Measurements from ENCODE around the gene PPARD.
"Not testable (repeated sequence)": the region's sequence is repeated elsewhere in the genome, so short reads cannot be mapped to it uniquely, and the experiment has no call there.

The PPARD gene

DNA sequence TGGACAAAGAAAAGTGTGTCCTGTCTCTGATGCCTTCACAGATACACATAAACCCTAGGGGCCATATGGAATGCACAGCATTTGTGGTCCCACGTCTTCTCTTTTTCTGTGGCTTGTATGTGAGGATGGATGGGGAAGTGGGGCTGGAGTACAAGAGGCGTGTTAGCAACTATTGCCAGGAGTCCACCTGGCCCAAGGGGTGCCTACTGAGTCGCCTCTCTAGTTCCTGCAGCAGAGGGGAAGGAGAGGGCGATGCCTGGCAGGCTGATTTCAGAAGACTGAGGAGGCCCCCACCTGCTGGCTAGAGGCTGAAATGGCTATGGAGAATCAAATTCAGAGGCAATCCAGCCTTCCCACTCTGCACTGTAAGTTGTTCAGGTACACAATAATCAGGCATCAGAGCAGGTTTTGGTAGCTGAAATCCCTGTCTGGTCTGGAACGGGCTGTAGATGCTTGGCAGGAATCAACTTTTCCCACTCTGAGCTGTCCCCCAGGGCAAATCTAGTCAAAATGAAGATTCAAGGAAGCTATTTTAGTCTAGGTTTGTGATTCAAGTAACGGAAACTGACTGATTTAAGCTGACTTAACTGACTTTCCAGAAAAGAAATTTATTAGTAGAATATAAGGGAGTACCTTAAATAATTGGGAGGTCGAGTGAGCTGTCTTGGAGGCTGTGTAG is 14.9 kb upstream of the PPARD start:
- H3K36me3 ChIP-seq (ENCODE audit: insufficient read depth, low read length), result no peaks in the 10 kb centered on the region
- H3K4me1 ChIP-seq (ENCODE audit: insufficient read depth, low read length), result no peaks in the 10 kb centered on the region
- no peaks in the 10 kb centered on the region for H3K9me3 ChIP-seq (ENCODE audit: control insufficient read depth, insufficient read depth, low read length)
- no peak overlapping the region for H3K9ac ChIP-seq (ENCODE audit: low read depth, low read length)

DNA sequence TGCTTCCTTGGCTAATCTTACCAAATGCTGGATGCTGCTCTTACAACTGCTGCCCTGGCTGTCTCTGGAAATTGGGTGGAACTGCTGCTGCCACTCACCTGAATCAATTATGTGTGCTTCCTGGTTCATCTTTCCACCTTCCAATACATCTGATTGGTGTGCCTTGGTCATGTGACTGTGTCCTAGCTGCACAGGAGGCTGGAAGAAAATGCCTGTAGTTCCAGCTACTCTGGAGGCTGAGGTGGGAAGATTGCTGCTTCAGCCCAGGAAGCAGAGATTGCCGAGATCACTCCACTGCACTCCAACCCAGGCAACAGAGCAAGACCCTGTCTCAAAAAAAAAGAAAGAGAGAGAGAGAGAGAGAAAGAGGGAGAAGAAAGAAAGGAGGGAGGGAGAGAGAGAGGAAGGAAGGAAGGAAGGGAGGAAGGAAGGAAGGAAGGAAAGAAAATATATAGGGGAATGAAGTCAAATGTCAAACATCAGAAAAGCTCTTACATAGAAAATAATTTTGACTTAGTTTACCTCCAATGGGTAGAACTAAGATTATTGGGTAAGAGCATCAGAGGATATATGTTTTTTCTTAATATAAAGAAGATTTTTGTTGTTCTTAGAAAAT is 14.1 kb upstream of the PPARD start:
- Histone ChIP-seq H3K4me1 (ENCODE audit: insufficient read depth, low read length) (no peaks in the 10 kb centered on the region), H3K36me3 (ENCODE audit: insufficient read depth, low read length) (no peaks in the 10 kb centered on the region), H3K9me3 (ENCODE audit: control insufficient read depth, insufficient read depth, low read length) (no peaks in the 10 kb centered on the region), H3K9ac (ENCODE audit: low read depth, low read length) (no peak overlapping the region)

DNA sequence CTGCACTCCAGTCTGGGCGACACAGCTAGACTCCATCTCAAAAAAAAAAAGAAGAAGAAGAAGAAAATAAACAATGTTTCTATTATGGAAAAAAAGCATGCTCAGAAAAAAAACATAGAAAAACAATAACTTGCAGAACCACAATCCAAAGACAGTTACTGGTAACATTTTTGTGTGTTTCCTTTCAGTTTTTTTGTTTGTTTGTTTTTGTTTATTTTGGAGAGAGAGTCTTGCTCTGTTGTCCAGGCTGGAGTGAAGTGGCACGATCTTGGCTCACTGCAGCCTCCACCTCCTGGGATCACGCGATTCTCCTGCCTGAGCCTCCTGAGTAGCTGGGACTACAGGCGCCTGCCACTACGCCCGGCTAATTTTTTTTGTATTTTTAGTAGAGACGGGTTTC is 13.4 kb upstream of the PPARD start:
- H3K4me1 ChIP-seq (ENCODE audit: insufficient read depth, low read length); H3K36me3 ChIP-seq (ENCODE audit: insufficient read depth, low read length); H3K9ac ChIP-seq (ENCODE audit: low read depth, low read length); H3K9me3 ChIP-seq (ENCODE audit: control insufficient read depth, insufficient read depth, low read length): not testable (repeated sequence)

DNA sequence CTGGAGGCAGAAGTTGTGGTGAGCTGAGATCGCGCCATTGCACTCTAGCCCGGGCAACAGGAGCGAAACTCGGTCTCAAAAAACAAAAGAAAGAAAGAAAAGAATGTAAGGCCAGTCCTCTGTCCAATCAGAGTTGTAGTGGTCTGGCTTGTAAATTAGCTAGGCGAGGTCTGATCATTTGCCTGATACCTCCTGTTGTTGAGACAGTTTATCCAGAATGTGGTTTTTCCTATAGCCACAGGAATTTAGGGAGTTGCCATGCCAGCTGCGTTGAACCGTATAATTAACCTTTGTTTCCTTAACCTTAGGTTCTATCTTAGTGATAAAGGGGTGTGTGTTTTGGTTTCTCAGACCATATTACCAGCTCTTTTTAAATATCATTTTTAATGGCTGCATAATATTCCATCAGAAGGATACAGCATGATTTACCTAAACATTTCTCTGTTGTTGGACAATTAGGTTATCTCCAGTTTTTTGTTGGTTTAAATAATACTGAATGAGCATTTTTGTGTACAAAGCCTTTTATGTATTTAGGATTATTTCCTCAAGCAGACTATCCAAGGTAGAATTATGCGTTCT is 11.7 kb upstream of the PPARD start:
- Histone ChIP-seq H3K9ac (ENCODE audit: low read depth, low read length) (no peak overlapping the region), H3K36me3 (ENCODE audit: insufficient read depth, low read length) (no peaks in the 10 kb centered on the region), H3K9me3 (ENCODE audit: control insufficient read depth, insufficient read depth, low read length) (no peaks in the 10 kb centered on the region), H3K4me1 (ENCODE audit: insufficient read depth, low read length) (no peaks in the 10 kb centered on the region)

DNA sequence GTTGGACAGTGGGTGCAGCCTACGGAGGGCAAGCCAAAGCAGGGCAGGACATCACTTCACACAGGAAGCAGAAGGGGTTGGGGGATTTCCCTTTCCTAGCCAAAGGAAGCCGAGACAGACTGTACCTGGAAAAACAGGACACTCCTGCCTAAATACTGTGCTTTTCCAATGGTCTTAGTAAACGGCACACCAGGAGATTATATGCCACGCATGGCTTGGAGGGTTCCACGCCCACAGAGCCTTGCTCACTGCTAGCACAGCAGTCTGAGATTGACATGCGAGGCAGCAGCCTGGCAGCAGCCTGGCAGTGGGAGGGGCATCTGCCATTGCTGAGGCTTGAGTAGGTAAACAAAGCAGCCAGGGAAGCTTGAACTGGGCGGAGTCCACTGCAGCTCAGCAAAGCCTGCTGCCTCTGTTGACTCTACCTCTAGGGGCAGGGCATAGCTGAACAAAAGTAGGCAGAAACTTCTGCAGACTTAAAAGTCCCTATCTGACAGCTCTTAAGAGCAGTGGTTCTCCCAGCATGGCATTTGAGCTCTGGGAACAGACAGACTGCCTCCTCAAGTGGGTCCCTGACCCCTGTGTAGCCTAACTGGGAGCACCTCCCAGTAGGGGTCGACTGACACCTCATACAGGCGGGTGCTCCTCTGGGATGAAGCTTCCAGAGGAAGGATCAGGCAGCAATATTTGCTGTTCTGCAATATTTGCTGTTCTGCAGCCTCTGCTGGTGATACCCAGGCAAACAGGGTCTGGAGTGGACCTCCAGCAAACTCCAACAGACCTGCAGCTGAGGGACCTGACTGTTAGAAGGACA is 10.1 kb upstream of the PPARD start:
- not testable (repeated sequence) for H3K4me1 ChIP-seq (ENCODE audit: insufficient read depth, low read length); H3K9ac ChIP-seq (ENCODE audit: low read depth, low read length); H3K36me3 ChIP-seq (ENCODE audit: insufficient read depth, low read length); H3K9me3 ChIP-seq (ENCODE audit: control insufficient read depth, insufficient read depth, low read length)

DNA sequence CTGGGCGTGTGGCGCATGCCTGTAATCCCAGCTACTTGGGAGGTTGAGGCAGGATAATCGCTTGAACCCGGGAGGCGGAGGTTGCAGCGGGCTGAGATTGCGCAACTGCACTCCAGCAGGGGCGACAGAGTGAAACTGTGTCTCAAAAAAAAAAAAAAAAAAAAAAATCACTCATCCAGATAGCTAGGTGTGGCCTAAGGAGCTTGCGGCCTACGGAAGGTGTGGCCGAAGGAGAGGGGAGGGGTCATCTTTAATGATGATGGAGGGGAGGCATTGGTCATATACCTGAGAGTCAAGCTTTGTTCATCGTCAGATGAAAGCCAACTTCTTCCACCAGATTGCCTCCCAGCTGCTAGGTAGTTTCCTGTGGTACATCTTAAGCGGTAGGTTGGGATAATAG is 801 bp upstream of the PPARD start:
- no peaks in the 10 kb centered on the region for H3K36me3 ChIP-seq (ENCODE audit: insufficient read depth, low read length)
- no peaks in the 10 kb centered on the region for H3K9me3 ChIP-seq (ENCODE audit: control insufficient read depth, insufficient read depth, low read length)
- no peak overlapping the region for H3K9ac ChIP-seq (ENCODE audit: low read depth, low read length)
- peaks cover 5% of the 10 kb centered on the region; the same call in 1 of the 2 replicates for H3K4me1 ChIP-seq (ENCODE audit: insufficient read depth, low read length)

DNA sequence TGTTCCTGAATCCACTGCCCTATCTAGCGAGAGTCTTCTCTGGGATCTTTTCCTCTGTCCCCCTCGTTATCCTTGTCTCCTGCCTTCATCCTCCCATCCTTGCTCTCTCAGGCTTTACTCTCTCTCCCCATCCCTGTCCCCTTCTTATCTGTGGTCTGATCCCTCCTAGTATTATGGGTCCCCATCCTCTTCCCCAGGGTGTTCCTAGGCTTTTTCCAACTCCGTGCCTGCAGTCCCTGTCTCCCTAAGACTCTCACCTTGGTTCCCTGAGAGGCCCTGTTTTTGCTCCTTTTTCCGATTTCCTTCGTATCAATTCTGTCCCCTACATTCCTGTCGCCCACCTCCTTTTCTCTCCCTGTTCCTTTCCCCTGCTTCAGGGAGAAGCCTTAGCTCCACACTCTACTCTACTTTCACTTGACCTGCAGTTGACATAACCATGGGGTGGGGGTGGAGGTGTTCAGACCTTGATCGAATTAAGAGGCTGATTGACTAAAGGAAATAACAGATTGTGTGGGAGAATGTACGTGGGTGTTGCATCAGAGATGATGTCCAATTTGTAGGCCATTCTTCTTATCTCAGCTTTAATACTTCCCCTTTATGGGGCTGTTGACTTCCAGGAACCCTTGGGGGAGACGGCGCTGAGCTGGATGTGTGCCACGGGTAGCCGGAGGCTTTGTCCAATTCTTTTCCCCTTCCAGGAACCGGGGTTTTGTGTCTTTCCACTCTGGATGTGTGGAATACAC is 905 bp downstream of the PPARD start:
- Histone ChIP-seq H3K9me3 (ENCODE audit: control insufficient read depth, insufficient read depth, low read length) (no peaks in the 10 kb centered on the region), H3K4me1 (ENCODE audit: insufficient read depth, low read length) (peaks cover 5% of the 10 kb centered on the region; the same call in 1 of the 2 replicates), H3K9ac (ENCODE audit: low read depth, low read length) (peak overlapping the region; percentile 68), H3K36me3 (ENCODE audit: insufficient read depth, low read length) (no peaks in the 10 kb centered on the region)

DNA sequence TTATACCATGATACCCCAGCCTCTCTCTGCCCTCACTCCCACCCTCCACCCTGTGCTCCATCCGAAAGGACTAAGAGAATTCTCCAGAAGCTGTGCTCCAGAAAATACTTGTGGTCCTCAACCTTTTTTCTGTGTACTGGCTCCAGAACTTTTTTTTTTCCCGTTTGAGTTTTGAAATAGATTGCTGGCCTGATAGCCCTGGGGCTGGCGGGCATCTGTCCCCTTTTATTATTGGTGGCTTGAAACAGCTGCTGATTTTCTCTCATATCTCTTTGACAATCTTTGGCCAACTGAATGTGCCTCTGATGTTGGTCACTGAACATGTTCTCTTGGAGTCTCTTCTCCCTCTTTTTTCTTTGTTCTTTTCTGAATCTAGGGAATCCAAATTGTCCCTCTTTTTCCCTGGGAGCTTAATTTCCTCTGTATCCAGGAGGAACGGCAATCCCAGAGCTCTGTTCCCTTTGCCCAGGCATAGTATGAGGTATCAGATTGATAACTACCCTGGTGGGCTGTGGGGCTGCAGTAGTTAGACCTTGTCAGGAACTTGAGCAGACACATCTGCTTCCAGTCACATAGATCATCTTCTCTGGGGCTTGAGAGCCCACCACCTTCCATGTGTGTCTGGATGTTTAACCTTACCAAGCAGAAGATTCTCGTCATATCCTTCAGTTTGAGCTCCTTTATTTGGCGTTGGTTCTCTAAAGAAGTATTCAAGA is 1.6 kb downstream of the PPARD start:
- H3K36me3 ChIP-seq (ENCODE audit: insufficient read depth, low read length), result no peaks in the 10 kb centered on the region
- H3K4me1 ChIP-seq (ENCODE audit: insufficient read depth, low read length), result peaks cover 5% of the 10 kb centered on the region; the same call in 1 of the 2 replicates
- H3K9ac ChIP-seq (ENCODE audit: low read depth, low read length), result no peak overlapping the region; the same call in 1 of the 2 replicates
- H3K9me3 ChIP-seq (ENCODE audit: control insufficient read depth, insufficient read depth, low read length), result no peaks in the 10 kb centered on the region

DNA sequence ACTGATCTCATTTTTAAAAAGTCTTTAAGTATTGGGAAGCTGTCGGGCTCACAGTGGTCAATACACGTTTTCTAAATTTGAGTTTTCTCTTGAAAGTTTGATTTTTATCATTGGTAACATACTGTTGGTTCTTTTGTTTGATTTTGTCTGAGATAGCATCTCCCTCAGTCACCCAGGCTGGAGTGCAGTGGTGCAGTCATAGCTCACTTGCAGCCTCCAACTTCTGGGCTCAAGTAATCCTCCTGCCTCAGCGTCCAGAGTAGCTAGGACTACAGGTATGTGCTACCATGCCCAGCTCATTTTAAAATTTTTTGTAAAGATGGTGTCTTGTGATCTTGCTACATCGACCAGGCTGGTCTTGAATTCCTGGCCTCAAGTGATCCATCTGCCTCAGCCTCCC is 9.1 kb downstream of the PPARD start:
- Histone ChIP-seq H3K36me3 (ENCODE audit: insufficient read depth, low read length) (no peaks in the 10 kb centered on the region; the same call in 1 of the 2 replicates), H3K4me1 (ENCODE audit: insufficient read depth, low read length) (no peaks in the 10 kb centered on the region)

DNA sequence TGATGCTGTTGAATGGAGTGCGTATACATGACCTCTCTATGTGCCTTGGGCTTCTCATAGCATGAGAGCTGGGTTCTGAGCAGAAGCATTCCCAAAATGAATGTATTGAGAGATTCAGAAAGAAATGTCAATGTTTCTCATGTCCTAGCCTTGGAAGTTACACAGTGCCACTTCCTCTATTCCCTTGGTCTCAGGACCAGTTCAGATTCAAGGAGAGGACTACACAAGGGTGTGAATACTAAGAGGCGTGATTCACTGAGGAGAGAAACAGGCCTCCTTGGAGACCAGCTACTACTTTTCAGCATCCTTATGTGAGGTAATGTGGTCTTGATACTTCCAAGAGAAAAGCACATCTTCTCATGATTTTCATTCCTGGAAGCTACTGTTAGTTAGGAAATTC is 10.4 kb downstream of the PPARD start:
- H3K9me3 ChIP-seq (ENCODE audit: control insufficient read depth, insufficient read depth, low read length), result no peaks in the 10 kb centered on the region
- no peak overlapping the region for H3K9ac ChIP-seq (ENCODE audit: low read depth, low read length)
- H3K4me1 ChIP-seq (ENCODE audit: insufficient read depth, low read length), result no peaks in the 10 kb centered on the region
- H3K36me3 ChIP-seq (ENCODE audit: insufficient read depth, low read length), result no peaks in the 10 kb centered on the region; the same call in 1 of the 2 replicates

More for the DNA sequence above, 9.1 kb downstream of the PPARD start:
- H3K9me3 ChIP-seq (ENCODE audit: control insufficient read depth, insufficient read depth, low read length), result no peaks in the 10 kb centered on the region
- H3K9ac ChIP-seq (ENCODE audit: low read depth, low read length), result no peak overlapping the region

DNA sequence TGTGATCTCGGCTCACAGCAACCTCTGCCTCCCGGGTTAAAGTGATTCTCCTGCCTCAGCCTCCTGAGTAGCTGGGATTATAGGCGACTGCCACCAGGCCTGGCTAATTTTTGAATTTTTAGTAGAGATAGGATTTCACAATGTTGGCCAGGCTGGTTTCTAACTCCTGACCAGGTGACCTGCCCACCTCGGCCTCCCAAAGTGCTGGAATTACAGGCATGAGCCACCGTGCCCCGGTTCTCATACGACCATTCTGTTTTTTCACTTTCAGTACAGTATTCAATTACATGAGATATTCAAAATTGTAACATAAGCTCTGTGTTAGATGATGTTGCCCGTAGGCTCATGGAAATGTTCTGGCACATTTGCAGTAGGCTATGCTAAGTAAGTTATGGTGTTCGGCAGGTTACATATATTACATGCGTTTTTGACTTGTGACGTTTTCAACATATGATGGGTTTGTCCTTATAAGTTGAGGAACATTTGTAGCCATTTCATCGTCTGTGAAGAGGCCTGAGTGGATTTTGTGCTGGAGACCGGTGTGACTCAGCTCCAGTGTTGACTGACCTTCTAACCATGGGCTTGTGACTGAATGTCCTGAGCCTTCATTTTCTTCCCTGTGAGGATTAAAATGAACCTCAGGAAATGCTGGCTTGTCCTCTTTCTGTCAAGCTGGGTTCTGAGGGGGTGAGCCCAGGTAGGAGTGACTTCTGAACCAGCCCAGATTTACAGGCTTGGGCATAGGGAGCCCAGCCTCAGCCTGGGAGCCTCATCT is 12.2 kb downstream of the PPARD start:
- Histone ChIP-seq H3K9ac (ENCODE audit: low read depth, low read length) (no peak overlapping the region), H3K36me3 (ENCODE audit: insufficient read depth, low read length) (no peaks in the 10 kb centered on the region), H3K9me3 (ENCODE audit: control insufficient read depth, insufficient read depth, low read length) (no peaks in the 10 kb centered on the region), H3K4me1 (ENCODE audit: insufficient read depth, low read length) (no peaks in the 10 kb centered on the region)

DNA sequence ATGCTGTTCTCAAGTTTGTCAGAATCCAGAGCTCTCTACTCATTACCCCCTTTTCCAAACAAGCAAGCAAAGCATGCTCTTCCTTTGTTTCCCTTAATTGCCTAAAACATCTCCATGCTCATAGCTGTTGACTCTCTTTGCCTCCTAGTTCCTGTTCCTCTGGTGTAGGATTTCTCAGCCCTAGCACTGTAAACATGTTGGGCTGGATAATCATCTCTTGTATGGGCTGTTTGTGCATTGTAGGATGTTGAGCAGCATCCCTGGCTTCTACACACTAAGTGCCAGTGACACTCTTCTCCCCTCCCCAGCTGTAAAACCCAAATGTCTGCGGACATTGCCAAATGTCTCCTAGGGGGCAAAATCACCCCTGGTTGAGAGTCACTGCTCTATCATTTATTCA is 14.0 kb downstream of the PPARD start:
- Histone ChIP-seq H3K36me3 (ENCODE audit: insufficient read depth, low read length) (no peaks in the 10 kb centered on the region), H3K9ac (ENCODE audit: low read depth, low read length) (no peak overlapping the region), H3K9me3 (ENCODE audit: control insufficient read depth, insufficient read depth, low read length) (no peaks in the 10 kb centered on the region), H3K4me1 (ENCODE audit: insufficient read depth, low read length) (peaks cover 13% of the 10 kb centered on the region)

DNA sequence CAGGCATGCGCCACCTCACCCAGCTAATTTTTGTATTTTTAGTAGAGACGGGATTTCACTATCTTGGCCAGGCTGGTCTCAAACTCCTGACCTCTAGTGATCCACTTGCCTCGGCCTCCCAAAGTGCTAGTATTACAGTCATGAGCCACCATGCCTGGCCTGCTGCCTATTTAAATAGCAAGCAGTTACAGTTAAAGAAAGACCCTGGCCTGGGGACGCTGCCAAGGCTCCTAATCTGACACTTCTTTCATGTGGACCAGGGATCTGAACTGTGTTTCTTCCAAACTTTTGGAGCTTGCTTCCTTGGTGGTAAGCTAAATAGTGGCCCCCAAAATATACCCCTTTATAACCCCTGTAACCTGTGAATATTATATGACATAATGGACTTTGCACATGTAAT is 15.3 kb downstream of the PPARD start:
- Histone ChIP-seq H3K9ac (ENCODE audit: low read depth, low read length) (no peak overlapping the region), H3K4me1 (ENCODE audit: insufficient read depth, low read length) (peaks cover 13% of the 10 kb centered on the region), H3K36me3 (ENCODE audit: insufficient read depth, low read length) (no peaks in the 10 kb centered on the region), H3K9me3 (ENCODE audit: control insufficient read depth, insufficient read depth, low read length) (no peaks in the 10 kb centered on the region)
